ENCODE results near the gene CYP3A5.
"Not testable (repeated sequence)": the region's sequence is repeated elsewhere in the genome, so short reads cannot be mapped to it uniquely, and the experiment has no call there.

Gene CYP3A5

DNA sequence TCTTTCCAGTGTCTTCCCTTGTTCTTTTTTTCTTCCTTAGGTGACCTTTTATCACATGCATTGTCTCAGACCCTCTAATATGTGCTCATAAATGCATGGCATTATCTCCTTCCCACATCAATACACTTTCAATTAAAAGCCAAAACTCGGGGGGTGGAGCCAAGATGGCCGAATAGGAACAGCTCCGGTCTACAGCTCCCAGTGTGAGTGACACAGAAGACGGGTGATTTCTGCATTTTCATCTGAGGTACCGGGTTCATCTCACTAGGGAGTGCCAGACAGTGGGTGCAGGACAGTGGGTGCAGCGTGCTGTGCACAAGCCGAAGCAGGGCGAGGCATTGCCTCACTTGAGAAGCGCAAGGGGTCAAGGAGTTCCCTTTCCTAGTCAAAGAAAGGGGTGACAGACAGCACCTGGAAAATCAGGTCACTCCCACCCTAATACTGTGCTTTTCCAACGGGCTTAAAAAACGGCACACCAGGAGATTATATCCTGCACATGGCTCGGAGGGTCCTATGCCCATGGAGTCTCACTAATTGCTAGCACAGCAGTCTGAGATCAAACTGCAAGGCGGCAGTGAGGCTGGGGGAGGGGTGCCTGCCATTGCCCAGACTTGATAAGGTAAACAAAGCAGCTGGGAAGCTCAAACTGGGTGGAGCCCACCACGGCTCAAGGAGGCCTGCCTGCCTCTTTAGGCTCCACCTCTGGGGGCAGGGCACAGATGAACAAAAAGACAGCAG, 6.2 kb upstream of the CYP3A5 start:
- DNase-seq (ENCODE audit: low spot score), result not testable (repeated sequence)

DNA sequence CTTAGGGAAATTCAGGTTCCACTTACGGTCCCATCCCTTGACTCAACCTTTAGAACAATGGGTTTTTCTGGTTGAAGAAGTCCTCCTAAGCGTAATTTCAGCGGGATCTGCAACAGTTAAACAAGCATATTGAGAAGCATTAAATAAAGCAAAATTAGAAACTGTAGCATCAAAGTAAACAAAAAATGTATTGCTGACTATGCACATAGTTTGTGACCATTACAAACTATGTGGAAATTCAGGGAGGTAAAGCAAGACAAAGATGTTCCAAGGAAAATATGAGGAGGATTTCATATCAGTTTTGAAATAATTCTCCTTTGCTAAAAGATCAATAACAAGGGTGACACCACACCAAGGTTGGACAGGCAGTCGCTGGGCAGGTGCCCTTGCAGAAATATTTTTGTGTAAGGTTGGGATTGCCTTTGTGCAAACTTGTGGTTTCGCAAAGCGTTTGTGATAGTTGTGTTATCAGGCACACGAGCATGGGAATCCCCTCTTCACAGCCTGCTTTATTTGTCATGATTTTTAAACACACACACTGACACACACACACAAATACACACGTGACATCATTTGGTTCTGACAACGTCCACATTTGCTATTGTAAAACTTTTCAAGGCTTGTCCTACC, 5.4 kb upstream of the CYP3A5 start:
- no peak for DNase-seq (ENCODE audit: low spot score)

DNA sequence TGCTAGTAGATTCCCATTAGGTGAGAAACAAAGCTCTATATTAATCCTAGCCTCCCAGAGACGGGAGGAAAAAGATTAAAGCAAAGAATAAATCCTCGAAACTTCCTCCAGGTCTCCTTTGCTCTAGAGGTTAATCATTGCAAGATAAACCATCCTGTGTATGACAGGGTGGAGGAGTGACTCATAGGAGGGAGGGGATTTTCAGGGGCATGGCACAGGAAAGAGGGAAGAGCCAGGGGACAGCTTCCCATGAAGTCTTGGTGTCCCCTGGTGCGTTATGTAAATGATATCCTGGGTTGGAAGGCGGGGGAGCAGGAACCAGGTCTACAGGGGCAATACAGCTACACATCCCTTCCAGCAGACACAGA, 780 bp downstream of the CYP3A5 start:
- no peak for DNase-seq (ENCODE audit: low spot score)

DNA sequence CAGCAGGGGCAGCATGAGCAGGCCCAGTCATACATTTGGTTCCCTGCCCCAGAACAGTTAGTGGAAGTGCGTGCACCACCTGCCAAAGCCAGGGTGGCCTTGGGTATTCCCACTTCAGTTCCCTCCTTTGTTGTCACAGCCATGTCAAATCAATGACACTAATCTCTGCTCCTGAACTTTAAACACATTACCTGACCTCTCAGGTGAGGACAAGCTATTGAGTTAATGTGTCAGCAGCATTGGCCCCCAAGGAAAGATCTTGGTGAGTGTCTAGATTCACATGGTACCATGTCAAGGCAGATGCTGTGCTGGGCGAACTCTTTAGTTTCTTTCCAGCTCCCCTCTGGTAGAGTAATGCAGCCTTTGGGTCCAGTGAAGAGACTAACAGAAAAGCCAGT, 2.1 kb downstream of the CYP3A5 start:
- DNase-seq (ENCODE audit: low spot score), result no peak

DNA sequence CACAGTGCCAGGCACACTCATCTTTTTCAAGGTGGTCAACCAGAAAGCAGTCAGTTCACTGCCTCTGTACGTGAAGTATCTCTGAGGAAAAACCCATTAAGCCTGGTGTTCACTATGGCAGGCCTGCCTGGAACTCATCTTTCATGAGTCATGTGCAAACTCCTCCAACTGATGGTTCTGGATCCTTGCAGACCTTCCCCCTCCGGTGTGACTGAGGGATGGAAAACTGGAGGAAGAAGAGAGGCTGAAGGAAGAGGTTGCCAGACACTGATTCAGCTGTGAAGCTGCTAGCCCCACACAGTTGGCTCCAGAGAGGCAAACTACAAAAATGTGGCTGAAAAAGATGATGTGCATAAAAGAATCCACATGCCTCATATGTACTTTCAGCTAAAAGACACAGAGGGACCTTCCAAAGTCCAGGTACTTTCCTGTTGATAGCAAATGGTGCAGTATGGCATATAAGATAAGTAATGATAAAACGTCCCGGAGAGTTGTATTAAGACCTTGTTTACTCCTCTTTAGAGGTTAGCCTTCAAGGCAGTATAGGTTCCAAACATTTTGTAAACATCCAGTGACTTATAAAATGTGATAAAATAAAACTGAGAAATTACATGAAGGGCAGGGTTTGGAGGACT, 2.7 kb downstream of the CYP3A5 start:
- no peak for DNase-seq (ENCODE audit: low spot score)

DNA sequence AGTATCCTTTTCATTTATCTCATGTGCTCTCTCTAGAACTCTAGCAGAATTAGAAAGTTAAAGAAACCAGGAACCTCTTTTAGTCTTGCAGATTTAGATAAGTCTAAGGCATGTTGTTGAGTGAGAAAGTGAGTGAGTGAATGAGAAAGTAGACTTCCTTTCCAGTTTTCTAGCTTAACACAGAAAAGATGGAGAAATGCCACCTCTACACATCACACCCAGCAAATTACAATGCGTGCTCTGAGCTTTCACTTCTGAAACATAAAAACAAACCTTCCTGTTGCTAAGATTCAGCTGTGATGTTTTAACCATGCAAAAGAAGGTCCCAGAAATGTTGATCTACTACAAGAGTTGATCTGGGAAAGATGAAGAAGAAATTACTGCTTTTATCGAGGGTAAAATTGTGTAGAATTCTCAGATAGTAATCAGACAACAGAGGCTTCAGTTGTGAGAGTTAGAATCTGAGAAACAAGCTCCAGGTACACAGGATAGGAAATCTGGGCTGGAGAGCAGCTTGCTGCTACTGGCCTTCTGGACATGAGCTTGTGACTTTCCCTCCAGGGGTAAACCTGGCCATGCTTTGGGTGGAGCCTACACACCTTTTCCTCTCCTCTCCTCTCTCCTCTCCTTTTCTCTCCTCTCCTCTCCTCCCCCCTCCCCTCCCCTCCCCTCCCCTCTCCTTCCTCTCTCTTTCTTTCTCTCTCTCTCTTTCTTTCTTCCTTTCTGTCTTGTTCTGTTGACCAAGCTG, 4.6 kb downstream of the CYP3A5 start:
- DNase-seq (ENCODE audit: low spot score), result no peak

DNA sequence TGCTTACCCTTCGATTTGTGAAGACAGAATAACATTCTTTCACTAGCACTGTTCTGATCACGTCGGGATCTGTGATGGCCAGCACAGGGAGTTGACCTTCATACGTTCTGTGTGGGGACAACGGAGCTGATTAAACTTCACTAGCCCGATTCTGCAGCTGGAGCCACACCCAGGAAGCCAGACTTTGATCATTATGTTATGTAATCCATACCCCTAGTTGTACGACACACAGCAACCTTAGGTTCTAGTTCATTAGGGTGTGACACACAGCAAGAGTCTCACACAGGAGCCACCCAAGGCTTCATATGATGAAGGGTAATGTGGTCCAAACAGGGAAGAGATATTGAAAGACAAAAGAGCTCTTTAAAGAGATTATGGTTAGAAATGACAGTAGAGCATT, 7.2 kb downstream of the CYP3A5 start:
- DNase-seq (ENCODE audit: low spot score), result no peak

DNA sequence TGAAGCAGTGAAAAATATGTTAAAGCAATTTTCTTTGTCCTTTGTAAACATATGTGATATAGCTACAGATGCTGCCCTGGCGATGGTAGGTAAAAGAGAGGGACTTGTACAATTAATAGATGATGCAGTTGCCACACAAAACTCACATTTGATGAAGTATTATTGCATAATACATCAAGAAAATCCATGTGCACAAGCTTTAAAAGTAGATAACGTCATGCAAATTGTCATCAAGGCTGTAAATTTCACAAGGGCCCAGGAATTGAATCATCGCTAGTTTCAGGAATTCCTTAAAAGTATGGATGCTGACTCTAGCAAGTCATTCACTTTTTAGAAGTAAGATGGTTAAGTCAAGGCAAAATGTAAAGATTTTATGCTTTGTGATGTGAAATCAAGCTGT, 10.0 kb downstream of the CYP3A5 start:
- no peak for DNase-seq (ENCODE audit: low spot score)

DNA sequence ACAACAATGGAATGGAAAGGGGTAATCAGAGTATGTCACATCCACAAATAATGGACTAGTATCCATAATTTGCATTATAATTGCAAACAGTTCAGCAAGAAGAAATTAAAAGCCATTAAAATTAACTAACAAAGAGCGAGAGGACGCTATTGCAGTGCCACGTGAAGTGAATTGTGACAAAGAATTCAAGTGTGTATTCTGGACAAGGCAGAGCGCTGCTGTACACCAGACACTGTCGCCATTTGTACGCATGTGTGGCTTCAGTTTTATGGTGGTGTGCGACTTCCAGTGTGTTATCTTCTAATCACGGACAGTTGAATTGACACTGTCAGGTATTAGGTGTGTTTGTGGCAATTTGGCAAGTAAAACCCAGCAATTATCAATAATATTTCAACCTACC, 11.3 kb downstream of the CYP3A5 start:
- no peak for DNase-seq (ENCODE audit: low spot score)

DNA sequence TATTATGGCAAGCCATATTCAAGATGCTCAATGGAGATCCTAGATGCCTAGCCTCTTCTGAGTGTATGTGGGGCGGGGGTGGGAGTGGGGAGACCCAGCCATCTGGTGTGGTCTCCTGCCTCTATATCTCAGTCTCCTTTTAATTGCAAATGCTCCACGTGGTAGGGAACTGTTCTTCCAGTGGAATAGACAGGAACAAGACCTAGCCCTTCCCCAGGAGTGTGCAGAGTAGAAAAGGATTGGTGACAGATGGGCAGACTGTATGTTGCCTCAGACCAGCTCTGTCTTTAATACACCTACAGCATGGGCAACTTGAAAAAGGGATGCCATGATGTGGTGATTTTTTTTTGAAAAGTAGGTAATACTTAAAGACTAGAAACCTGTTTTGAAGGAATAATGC, 12.6 kb downstream of the CYP3A5 start:
- DNase-seq (ENCODE audit: low spot score), result no peak

DNA sequence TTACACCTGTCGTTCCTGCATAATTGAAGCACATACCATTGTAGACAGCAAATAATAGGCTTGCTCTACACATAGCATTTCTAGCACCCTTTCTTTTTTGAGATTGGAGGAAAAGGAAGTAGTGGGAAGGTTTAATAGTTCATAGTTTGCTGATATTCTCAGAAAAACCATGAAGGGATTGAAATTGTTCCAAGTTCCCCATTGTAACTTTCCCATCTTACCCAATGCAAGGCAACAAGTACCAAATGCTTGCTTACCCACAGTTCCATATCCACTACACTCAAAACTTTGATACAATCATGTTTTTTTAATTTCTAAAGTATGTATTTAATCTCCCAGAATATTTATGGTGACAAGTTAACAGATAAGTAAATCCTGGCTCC, 13.8 kb downstream of the CYP3A5 start:
- no peak for DNase-seq (ENCODE audit: low spot score)

DNA sequence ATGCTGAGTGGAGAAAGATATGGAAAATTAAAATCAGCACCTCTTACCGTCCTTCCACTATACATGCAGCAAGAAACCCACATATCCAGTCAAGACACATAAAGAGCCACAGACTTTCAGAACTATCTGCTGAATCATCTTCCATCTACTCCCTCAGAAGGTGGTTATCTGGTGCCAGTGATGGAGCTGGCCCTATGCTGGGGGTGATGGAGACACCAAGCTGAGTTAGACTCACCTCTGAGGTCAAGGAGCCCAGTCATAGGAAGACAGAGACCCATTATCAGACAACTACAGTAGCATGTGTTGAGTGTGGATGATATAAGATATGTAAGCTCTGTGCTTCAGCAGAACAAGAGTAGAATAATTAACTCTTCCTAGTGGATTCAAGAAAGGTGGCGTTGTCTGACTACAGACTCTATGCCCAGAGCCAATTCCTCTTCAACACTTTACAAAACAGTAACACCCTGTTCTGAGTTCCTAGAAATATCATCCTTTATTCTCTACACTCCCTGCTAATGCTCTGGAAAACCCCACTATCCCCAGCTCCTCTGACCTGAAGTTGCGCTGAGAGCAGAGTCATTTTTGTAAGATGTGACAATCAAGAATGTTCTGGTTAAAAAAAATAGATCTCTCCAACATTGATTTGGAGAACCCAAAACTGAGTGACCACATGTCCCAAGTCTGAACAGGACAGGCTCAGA, 14.3 kb downstream of the CYP3A5 start:
- no peak for DNase-seq (ENCODE audit: low spot score)

DNA sequence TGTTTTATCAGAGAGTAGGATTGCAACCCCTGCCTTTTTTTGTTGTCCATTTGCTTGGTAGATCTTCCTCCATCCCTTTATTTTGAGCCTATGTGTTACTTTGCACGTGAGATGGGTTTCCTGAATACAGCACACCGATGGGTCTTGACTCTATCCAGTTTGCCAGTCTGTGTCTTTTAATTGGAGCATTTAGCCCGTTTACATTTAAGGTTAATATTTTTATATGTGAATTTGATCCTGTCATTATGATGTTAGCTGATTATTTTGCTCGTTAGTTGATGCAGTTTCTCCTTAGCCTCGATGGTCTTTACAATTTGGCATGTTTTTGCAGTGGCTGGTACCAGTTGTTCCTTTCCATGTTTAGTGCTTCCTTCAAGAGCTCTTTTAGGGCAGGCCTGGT, 21.9 kb downstream of the CYP3A5 start:
- DNase-seq (ENCODE audit: low spot score), result not testable (repeated sequence)

DNA sequence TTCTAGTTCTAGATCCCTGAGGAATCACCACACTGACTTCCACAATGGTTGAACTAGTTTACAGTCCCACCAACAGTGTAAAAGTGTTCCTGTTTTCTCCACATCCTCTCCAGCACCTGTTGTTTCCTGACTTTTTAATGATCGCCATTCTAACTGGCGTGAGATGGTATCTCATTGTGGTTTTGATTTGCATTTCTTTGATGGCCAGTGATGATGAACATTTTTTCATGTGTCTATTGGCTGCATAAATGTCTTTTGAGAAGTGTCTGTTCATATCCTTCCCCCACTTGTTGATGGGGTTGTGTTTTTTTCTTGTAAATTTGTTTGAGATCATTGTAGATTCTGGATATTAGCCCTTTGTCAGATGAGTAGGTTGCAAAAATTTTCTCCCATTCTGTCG, 25.2 kb downstream of the CYP3A5 start:
- DNase-seq (ENCODE audit: low spot score), result not testable (repeated sequence)

DNA sequence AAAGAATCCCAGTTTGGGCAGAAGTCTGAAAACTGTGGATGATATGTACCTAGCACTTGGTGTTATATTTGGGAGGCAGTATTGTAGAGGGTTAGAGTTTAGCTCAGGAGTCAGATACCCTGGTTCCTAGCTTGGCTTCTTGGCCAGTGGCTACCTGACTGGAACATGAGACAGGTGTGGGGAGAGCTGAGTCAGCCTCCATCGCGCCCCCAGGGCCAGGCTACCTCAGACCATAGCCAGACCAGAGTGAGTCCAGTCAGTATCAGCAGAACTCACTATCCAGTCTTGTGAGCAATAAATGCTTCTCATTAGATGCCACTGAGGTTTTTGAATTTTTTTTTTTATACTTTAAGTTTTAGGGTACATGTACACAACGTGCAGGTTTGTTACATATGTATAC, 26.0 kb downstream of the CYP3A5 start:
- DNase-seq (ENCODE audit: low spot score), result no peak

DNA sequence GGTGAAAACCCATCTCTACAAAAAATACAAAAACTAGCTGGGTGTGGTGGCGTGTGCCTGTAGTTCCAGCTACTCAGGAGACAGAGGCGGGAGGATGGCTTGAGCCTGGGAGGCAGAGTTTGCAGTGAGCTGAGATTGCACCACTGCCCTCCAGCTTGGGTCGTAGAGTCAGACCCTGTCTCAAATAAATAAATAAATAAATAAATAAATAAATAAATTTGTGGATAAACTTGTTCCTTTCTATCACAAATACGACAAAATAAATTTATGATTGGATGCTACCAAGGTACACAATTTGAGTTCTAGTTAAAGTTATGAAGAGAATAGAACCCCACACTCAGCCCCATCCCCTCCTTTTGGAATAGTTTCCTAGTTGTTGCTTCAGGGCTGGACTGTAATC, 26.5 kb downstream of the CYP3A5 start:
- DNase-seq (ENCODE audit: low spot score), result not testable (repeated sequence)

DNA sequence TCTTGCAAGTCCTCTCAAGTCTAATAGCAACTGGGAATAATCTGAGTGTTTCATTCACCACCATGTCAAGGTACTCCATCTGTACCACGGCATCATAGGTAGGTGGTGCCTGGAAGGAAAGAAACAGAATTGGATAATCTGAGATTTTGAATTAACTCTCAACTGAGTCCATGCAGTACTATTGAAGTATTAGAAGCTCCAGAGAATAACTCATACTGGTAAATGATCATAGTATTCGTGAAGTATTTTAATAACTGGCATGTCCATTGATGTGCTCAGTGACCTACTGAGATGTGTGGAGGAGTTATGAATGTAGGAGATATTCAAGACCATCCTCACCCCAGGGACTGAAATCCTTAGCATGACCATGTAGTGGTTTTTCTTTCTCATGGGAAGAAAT, 27.1 kb downstream of the CYP3A5 start:
- DNase-seq (ENCODE audit: low spot score), result no peak

DNA sequence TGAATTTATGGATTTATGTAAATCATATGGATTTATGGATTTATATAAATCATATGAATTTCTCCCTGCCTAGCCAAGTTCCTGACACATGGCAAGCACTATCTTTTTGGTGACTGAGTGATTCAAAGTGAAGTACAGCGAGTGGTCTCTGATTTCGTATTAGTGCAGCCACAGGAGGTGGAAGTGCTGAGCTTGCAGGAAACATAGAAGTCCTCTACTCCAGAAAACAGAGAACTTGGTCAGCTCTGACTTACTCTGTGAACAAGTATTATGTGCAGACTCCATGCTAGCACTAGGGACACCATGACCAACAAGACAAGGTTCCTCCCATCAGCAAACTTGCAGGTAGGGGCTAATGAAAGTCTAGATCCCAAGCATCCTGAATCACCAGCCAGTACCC, 28.5 kb downstream of the CYP3A5 start:
- no peak for DNase-seq (ENCODE audit: low spot score)

DNA sequence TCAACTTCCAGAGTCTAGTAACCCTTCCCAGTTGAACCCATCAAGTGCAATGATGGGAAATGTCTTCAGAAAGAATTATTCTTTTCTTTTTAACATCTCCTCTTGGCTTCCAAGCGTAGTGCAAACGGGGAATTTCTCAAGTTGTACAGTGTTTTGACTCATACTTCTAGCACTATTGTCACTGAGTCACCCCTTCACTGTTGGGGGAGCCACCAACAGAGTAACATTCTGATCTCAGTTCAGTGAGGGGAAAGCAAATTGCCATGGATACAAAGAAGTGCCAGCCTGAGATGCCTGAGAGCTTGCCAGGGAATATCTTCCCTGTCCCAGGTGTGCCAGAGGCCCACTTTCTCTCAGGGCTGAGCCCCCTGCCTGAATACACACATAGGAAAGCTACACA, 31.0 kb downstream of the CYP3A5 start:
- DNase-seq (ENCODE audit: low spot score), result no peak

DNA sequence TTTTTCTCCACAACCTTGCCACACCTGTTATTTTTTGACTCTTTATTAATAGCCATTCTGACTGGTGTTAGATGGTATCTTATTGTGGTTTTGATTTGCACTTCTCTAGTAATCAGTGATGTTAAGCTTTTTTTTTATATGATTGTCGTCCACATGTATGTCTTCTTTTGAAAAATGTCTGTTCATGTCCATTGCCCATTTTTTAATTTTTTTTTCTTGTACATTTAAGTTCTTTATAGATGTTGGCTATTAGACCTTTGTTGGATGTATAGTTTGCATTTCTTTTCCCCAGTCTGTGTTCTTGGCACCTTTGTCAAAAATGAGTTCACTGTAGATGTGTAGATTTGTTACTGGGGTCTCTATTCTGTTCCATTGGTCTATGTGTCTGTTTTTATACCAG, 34.2 kb downstream of the CYP3A5 start:
- no peak for DNase-seq (ENCODE audit: low spot score)

DNA sequence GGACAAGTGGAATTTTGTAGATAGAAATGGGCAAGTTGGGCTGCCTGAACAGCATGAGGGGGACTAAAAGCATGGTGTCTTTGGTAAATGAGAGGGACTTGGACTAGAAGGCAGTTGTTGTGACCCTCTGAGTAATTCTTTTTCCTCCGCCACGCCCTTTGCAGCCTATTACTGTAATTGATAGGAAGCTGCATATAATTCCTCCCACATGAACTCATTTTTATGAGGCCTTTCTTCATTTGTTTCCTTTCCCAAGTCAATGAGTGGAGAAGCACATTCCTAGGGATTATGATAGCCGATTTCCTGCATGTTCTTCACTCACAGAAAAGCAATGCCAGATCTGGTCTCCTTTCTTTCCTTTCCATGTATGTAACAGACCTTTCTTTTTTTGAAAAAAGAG, 35.4 kb downstream of the CYP3A5 start:
- DNase-seq (ENCODE audit: low spot score), result no peak

DNA sequence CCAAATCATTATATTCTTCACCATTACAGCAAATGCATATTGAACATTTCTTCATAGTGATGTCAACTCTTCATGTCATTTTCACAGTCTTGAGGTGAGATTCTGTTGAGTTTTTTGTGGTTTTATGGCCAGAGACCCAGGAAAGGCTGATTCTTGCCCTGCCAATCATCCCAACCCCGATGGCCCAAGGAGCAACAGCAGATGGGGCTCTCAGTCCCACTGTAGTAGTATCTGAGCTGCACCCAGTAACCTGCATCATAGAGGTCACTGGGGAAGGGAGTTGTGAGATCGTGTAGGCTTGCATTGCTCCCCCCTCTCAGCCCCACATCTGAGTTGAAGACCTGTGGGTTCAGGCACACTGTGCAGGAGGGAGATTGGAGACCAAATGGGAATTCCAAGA, 36.3 kb downstream of the CYP3A5 start:
- DNase-seq (ENCODE audit: low spot score), result no peak
